ENCODE measurements around the gene RAD9A. TPM values are rescaled to one million over a fixed set of nuclear protein-coding genes. Genes with fewer than 3 reads are reported as not detected.
A peak's percentile ranks its signal among the peaks of the same experiment; 100 is the strongest.
"Not testable (repeated sequence)": the region's sequence is repeated elsewhere in the genome, so short reads cannot be mapped to it uniquely, and the experiment has no call there.

RAD9A gene
- total RNA-seq, 1 donor from 2014 or later = 11.1 TPM

GRCh38 chr11:67423466-67423865, 31.7 kb downstream of the RAD9A start:
- Mint-ChIP-seq H3K4me1 (ENCODE audit: low read depth) (peaks cover 11% of the 10 kb centered on the region), H3K27ac (ENCODE audit: unreplicated experiment) (no peak overlapping the region), H3K36me3 (ENCODE audit: low read depth) (no peaks in the 10 kb centered on the region), H3K9me3 (ENCODE audit: low read depth) (no peaks in the 10 kb centered on the region), H3K27me3 (ENCODE audit: low read depth) (no peaks in the 10 kb centered on the region), H3K4me3 (ENCODE audit: unreplicated experiment) (no peak overlapping the region)
- no peak for TF ChIP-seq CTCF (IDR thresholded peaks at IDR 0.05)
- DNase-seq (ENCODE audit: low spot score) = no peak

GRCh38 chr11:67423891-67424613, 32.3 kb downstream of the RAD9A start:
- H3K4me3 Mint-ChIP-seq (ENCODE audit: unreplicated experiment) = no peak overlapping the region
- no peaks in the 10 kb centered on the region for H3K9me3 Mint-ChIP-seq (ENCODE audit: low read depth)
- H3K4me1 Mint-ChIP-seq (ENCODE audit: low read depth) = peaks cover 16% of the 10 kb centered on the region
- no peaks in the 10 kb centered on the region for H3K27me3 Mint-ChIP-seq (ENCODE audit: low read depth)
- no peak overlapping the region for H3K27ac Mint-ChIP-seq (ENCODE audit: unreplicated experiment)
- TF ChIP-seq CTCF (IDR thresholded peaks at IDR 0.05) = no peak
- DNase-seq (ENCODE audit: low spot score) = peak; percentile 85
- H3K36me3 Mint-ChIP-seq (ENCODE audit: low read depth) = no peaks in the 10 kb centered on the region

GRCh38 chr11:67427364-67427859, 35.6 kb downstream of the RAD9A start:
- Mint-ChIP-seq H3K4me3 (ENCODE audit: unreplicated experiment) (peak overlapping the region; percentile 90), H3K27ac (ENCODE audit: unreplicated experiment) (peak overlapping the region; percentile 95), H3K4me1 (ENCODE audit: low read depth) (peaks cover 17% of the 10 kb centered on the region)
- DNase-seq (ENCODE audit: low spot score); H3K27me3 Mint-ChIP-seq (ENCODE audit: low read depth); H3K9me3 Mint-ChIP-seq (ENCODE audit: low read depth); H3K36me3 Mint-ChIP-seq (ENCODE audit: low read depth): not testable (repeated sequence)

GRCh38 chr11:67428052-67429001, 36.5 kb downstream of the RAD9A start, which contains the start of gene RPS6KB2:
Gene RPS6KB2, plus strand, starts transcription at chr11:67428494. Its CDS starts 52 bp downstream, at chr11:67428546.
- peak within 1 kb of the TSS; percentile 95 for H3K27ac Mint-ChIP-seq (ENCODE audit: unreplicated experiment)
- peaks cover 2% of the 10 kb centered on the region for H3K36me3 Mint-ChIP-seq (ENCODE audit: low read depth)
- H3K4me3 Mint-ChIP-seq (ENCODE audit: unreplicated experiment) = peak within 1 kb of the TSS; percentile 90
- H3K27me3 Mint-ChIP-seq (ENCODE audit: low read depth) = no peaks in the 10 kb centered on the region
- H3K4me1 Mint-ChIP-seq (ENCODE audit: low read depth) = peaks cover 17% of the 10 kb centered on the region
- TF ChIP-seq CTCF (IDR thresholded peaks at IDR 0.05) = no peak
- no peaks in the 10 kb centered on the region for H3K9me3 Mint-ChIP-seq (ENCODE audit: low read depth)
- DNase-seq (ENCODE audit: low spot score) = peak; percentile 98

GRCh38 chr11:67429038-67429668, 37.4 kb downstream of the RAD9A start:
- no peak for DNase-seq (ENCODE audit: low spot score)
- TF ChIP-seq CTCF (IDR thresholded peaks at IDR 0.05) = no peak
- Mint-ChIP-seq H3K4me1 (ENCODE audit: low read depth) (peaks cover 17% of the 10 kb centered on the region), H3K9me3 (ENCODE audit: low read depth) (no peaks in the 10 kb centered on the region), H3K36me3 (ENCODE audit: low read depth) (peaks cover 2% of the 10 kb centered on the region), H3K27me3 (ENCODE audit: low read depth) (no peaks in the 10 kb centered on the region), H3K4me3 (ENCODE audit: unreplicated experiment) (peak overlapping the region; percentile 90), H3K27ac (ENCODE audit: unreplicated experiment) (peak overlapping the region; percentile 95)
